GM10248 (cell line): Measurements from ENCODE around the gene PIGZ.

Experiments used
- CTCF ChIA-PET: fragments of 300-600 bp; sonication (Branson Sonifier 250); formaldehyde crosslinking; extraction: SDS; loops from one replicate; lab custom pipeline; 2021; ENCODE audit warnings: antibody characterized with exemption; lab: Yijun Ruan, JAX
- POLR2A ChIA-PET: fragments of 350-650 bp; sonication (Branson Sonifier 250); formaldehyde crosslinking; extraction: SDS; loops from one replicate; lab custom pipeline; 2020; ENCODE audit warnings: antibody characterized with exemption; lab: Yijun Ruan, JAX
- DNase-seq: peaks from one replicate; pipeline ENCODE4 v3.0.0; 2012; ENCODE audit errors: extremely low spot score
- CTCF ChIP-seq: IDR thresholded peaks from 2 replicates; pipeline ENCODE4 v1.5.1; 2012; ENCODE audit warnings: mild to moderate bottlenecking, low read depth; ENCODE audit errors: extremely low read depth, missing control alignments, control extremely low read depth

Gene PIGZ

GRCh38 chr3:196931157-196931556 is 37.5 kb downstream of the PIGZ start:
- no peak for DNase-seq
- CTCF ChIA-PET, result interaction anchor here (1.4 to 2.1 kb wide), 2 partner anchors 8 to 12 kb away, joined by 7 to 8 read pairs; partner anchors contain the start of gene NCBP2
- POLR2A ChIA-PET, result no interaction called here
- no peak for TF ChIP-seq CTCF

- TF ChIP-seq CTCF, result no peak
- ChIA-PET CTCF (no interaction called here), POLR2A (no interaction called here)
- no peak for DNase-seq
These were observed 40.8 kb downstream of the PIGZ start for GRCh38 chr3:196927571-196928453.

GRCh38 chr3:196920733-196921132 is 47.9 kb downstream of the PIGZ start:
- ChIA-PET CTCF (interaction anchor here (1.3 kb wide), 1 partner anchor 83 kb away, joined by 3 read pairs; no protein-coding TSS in a partner anchor), POLR2A (no interaction called here)
- DNase-seq, result no peak
- no peak for TF ChIP-seq CTCF

GRCh38 chr3:196918968-196919367 is 49.7 kb downstream of the PIGZ start:
- ChIA-PET CTCF (no interaction called here), POLR2A (interaction anchor here (0.7 kb wide), 1 partner anchor 46 kb away, joined by 3 read pairs; no protein-coding TSS in a partner anchor)
- no peak for DNase-seq
- no peak for TF ChIP-seq CTCF

GRCh38 chr3:196916995-196917394 is 51.6 kb downstream of the PIGZ start:
- ChIA-PET POLR2A (no interaction called here), CTCF (interaction anchor here (1.4 kb wide), 1 partner anchor 34 kb away, joined by 5 read pairs; no protein-coding TSS in a partner anchor)
- TF ChIP-seq CTCF, result no peak
- no peak for DNase-seq

- no peak for TF ChIP-seq CTCF
- CTCF ChIA-PET, result no interaction called here
- no peak for DNase-seq
- POLR2A ChIA-PET, result no interaction called here
These were observed 52.4 kb downstream of the PIGZ start for GRCh38 chr3:196916221-196916620.
